Stimulated activated CD8-positive, alpha-beta memory T cell treated with anti-CD3 and anti-CD28 coated beads, Interleukin-7, amount 100 ng/mL, for 48 hours (primary cell): ENCODE results near the gene PDE4D.

Experiments
- DNase-seq, 2 donors: peaks; one replicate each; pipeline ENCODE4 v3.0.0-alpha.2; 2020; ENCODE audit warnings: low read depth in 1 of 2; ENCODE audit errors: extremely low read depth in 1 of 2

The PDE4D gene

GRCh38 chr5:59037941-59038797 is 855.4 kb downstream of the PDE4D start:
- DNase-seq, result no peak

GRCh38 chr5:59037453-59037852 is 856.1 kb downstream of the PDE4D start:
- no peak for DNase-seq

GRCh38 chr5:59037041-59037440 is 856.5 kb downstream of the PDE4D start:
- no peak for DNase-seq

- DNase-seq, result peak in 1 of 2 donors; percentile 41
Observed at GRCh38 chr5:59036274-59036961, 857.1 kb downstream of the PDE4D start.

- no peak for DNase-seq
Observed at GRCh38 chr5:59035681-59036080, 857.8 kb downstream of the PDE4D start.

- DNase-seq, result no peak
Observed at GRCh38 chr5:59034498-59035186, 858.9 kb downstream of the PDE4D start.

GRCh38 chr5:59027145-59027907 is 866.2 kb downstream of the PDE4D start:
- DNase-seq, result no peak

- DNase-seq, result no peak
Observed at GRCh38 chr5:59025734-59026133, 867.8 kb downstream of the PDE4D start.

- no peak for DNase-seq
Observed at GRCh38 chr5:59021837-59022514, 871.5 kb downstream of the PDE4D start.

- DNase-seq, result no peak
Observed at GRCh38 chr5:59021286-59021673, 872.2 kb downstream of the PDE4D start.

GRCh38 chr5:59020611-59021285 is 872.8 kb downstream of the PDE4D start:
- DNase-seq, result peak in 1 of 2 donors; percentile 36

- DNase-seq, result no peak
Observed at GRCh38 chr5:59019078-59019477, 874.4 kb downstream of the PDE4D start.

- no peak for DNase-seq
Observed at GRCh38 chr5:59016925-59017324, 876.6 kb downstream of the PDE4D start.

GRCh38 chr5:59008816-59009473 is 884.6 kb downstream of the PDE4D start:
- no peak for DNase-seq

- no peak for DNase-seq
Observed at GRCh38 chr5:59007460-59008063, 886.0 kb downstream of the PDE4D start.

- DNase-seq, result no peak
Observed at GRCh38 chr5:59005934-59006701, 887.4 kb downstream of the PDE4D start.

GRCh38 chr5:59003641-59004040 is 889.9 kb downstream of the PDE4D start:
- DNase-seq, result no peak

- DNase-seq, result no peak
Observed at GRCh38 chr5:59003124-59003523, 890.4 kb downstream of the PDE4D start.
